ENCODE measurements around the gene IL12RB1. TPM values are rescaled to one million over a fixed set of nuclear protein-coding genes. Genes with fewer than 3 reads are reported as not detected.

Gene IL12RB1
- total and polyA plus RNA-seq, 2 of the 13 experiments (the other 11 are each of a cell fraction or from before 2014, with no cell fraction given), result 0.03 to 0.04 TPM

DNA sequence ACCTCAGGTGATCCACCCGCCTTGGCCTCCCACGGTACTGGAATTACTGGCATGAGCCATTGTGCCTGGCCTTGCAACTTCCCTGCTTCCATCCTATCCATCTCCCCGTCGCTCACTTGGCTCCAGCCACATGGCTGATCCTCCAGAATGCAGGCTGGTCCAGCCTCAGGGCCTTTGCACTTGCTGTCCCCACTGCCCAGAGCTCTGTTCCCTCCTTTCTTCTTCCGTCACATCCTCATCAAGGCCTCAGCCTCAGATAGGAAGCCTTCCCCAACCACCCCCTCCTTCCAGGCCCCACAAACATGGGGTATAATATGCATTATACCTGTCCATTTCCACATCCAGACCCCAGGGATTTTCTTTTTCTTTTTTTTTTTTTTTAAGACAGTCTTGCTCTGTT lies 27.1 kb upstream of the IL12RB1 start (continued):
- TF ChIP-seq, protein P1, sequence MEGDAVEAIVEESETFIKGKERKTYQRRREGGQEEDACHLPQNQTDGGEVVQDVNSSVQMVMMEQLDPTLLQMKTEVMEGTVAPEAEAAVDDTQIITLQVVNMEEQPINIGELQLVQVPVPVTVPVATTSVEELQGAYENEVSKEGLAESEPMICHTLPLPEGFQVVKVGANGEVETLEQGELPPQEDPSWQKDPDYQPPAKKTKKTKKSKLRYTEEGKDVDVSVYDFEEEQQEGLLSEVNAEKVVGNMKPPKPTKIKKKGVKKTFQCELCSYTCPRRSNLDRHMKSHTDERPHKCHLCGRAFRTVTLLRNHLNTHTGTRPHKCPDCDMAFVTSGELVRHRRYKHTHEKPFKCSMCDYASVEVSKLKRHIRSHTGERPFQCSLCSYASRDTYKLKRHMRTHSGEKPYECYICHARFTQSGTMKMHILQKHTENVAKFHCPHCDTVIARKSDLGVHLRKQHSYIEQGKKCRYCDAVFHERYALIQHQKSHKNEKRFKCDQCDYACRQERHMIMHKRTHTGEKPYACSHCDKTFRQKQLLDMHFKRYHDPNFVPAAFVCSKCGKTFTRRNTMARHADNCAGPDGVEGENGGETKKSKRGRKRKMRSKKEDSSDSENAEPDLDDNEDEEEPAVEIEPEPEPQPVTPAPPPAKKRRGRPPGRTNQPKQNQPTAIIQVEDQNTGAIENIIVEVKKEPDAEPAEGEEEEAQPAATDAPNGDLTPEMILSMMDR (CRISPR knock-in tag; IDR thresholded peaks at IDR 0.05), result no peak
- TF ChIP-seq, protein P2, sequence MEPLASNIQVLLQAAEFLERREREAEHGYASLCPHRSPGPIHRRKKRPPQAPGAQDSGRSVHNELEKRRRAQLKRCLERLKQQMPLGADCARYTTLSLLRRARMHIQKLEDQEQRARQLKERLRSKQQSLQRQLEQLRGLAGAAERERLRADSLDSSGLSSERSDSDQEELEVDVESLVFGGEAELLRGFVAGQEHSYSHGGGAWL (CRISPR knock-in tag; IDR thresholded peaks at IDR 0.05), result no peak
- TF ChIP-seq, protein P3, sequence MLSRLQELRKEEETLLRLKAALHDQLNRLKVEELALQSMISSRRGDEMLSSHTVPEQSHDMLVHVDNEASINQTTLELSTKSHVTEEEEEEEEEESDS (CRISPR knock-in tag; IDR thresholded peaks at IDR 0.05; ENCODE audit: borderline replicate concordance), result no peak
- TF ChIP-seq MIXL1 (CRISPR knock-in tag; IDR thresholded peaks at IDR 0.05), result no peak
- TF ChIP-seq ZFP36L1 (CRISPR knock-in tag; IDR thresholded peaks at IDR 0.05), result no peak
- TF ChIP-seq DPF2 (CRISPR knock-in tag; IDR thresholded peaks at IDR 0.05; ENCODE audit: borderline replicate concordance, low read depth), result no peak

DNA sequence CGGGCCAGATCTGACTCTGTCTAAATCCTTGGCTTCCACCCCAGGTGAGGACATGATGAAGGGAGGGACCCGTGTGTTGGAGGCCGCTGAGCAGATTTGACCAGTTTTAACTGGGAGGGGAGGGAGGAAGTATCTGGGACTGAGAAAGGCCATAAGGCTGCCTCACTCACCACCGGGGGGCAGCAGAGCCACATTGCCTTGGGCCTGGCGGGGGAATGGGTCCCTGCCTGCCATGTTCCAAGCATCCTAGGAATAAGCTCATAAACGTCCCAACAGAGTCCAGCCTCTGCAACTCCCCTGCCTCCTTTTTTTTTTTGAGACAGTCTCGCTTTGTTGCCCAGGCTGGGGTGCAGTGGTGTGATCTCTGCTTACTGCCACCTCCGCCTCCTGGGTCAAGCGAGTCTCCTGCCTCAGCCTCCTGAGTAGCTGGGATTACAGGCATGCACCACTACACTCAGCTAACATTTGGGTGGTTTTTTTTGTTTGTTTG lies 26.3 kb upstream of the IL12RB1 start:
- CTCF ChIA-PET (ENCODE audit: low intra/inter-chr PET ratio, low total read pairs), result interaction anchor here (1.0 to 2.3 kb wide), 6 partner anchors 40 to 139 kb away, joined by 3 to 25 read pairs (median 4); partner anchors contain the start of gene PIK3R2
- H3K27me3 ChIP-seq (ENCODE audit: control insufficient read depth in 1 of 2, insufficient read depth in 2 of 2, low read length in 2 of 2), result no peaks in the 10 kb centered on the region
- 37% methylated on average over 9 of the region's 9 CpGs for WGBS (ENCODE audit: low lambda C conversion rate)
- ATAC-seq, result peak; percentile 60
- POLR2A ChIA-PET, result interaction anchor here (0.6 to 1.9 kb wide), 7 partner anchors 9 to 80 kb away, joined by 3 to 8 read pairs (median 4); partner anchors contain the start of gene MPV17L2
- H3K27ac ChIP-seq (ENCODE audit: extremely low read length, insufficient read depth, low read length), result no peak overlapping the region
- peaks cover under 1% of the 10 kb centered on the region for H3K79me2 ChIP-seq (ENCODE audit: insufficient read depth, low read length)
- H2AFZ ChIP-seq (ENCODE audit: low read length), result no peak overlapping the region
- intact Hi-C loops (cut with micrococcal nuclease; ENCODE audit: unreplicated experiment) (loop anchor here (1.0 kb wide), 3 partner anchors 41 to 138 kb away; no protein-coding TSS in a partner anchor), in situ Hi-C loops (cut with HindIII; ENCODE audit: extremely low pct_ligation_motif_present, low pct_unique_long_range_greater_than_20kb) (loop anchor here (5.0 kb wide), 1 partner anchor 39 kb away; the partner anchor contains the start of gene PIK3R2)
- H3K4me3 ChIP-seq (replicated peaks in 1 of 3; ENCODE audit: insufficient read depth in 1 of 3, low read depth in 2 of 3, low read length in 3 of 3), result no peak overlapping the region
- H3K36me3 ChIP-seq (replicated peaks in 1 of 2; ENCODE audit: control insufficient read depth in 1 of 2, insufficient read depth in 2 of 2, low read length in 2 of 2), result 0 out of 5 replicates have a peak, but pooled peaks cover 0 to 11% of the 10 kb centered on the region in 2 experiments
- no TSS peak for BruUV-seq (replicated peaks)
- no peaks in the 10 kb centered on the region for H4K20me1 ChIP-seq (ENCODE audit: insufficient read depth, low read length)
- no peaks in the 10 kb centered on the region for H3K9me3 ChIP-seq (ENCODE audit: low read length)
- peak; percentile 71 for DNase-seq (ENCODE audit: low spot score)
- no peak overlapping the region for H3K9ac ChIP-seq (ENCODE audit: insufficient read depth, low read depth, low read length)
- H3K4me1 ChIP-seq (ENCODE audit: insufficient read depth, low read length), result peaks cover 31% of the 10 kb centered on the region
- peak; percentile 91 for FAIRE-seq
- no peak overlapping the region for H3K4me2 ChIP-seq (ENCODE audit: low read depth, low read length)
- 0 out of 2 replicates have a peak, but pooled peaks have one; percentile 23 for TF ChIP-seq SP5 (CRISPR knock-in tag; IDR thresholded peaks at IDR 0.05; ENCODE audit: borderline replicate concordance, low read depth)
- no peak for TF ChIP-seq ZNF616 (CRISPR knock-in tag; IDR thresholded peaks at IDR 0.05; ENCODE audit: low read depth)
- TF ChIP-seq, protein P4, sequence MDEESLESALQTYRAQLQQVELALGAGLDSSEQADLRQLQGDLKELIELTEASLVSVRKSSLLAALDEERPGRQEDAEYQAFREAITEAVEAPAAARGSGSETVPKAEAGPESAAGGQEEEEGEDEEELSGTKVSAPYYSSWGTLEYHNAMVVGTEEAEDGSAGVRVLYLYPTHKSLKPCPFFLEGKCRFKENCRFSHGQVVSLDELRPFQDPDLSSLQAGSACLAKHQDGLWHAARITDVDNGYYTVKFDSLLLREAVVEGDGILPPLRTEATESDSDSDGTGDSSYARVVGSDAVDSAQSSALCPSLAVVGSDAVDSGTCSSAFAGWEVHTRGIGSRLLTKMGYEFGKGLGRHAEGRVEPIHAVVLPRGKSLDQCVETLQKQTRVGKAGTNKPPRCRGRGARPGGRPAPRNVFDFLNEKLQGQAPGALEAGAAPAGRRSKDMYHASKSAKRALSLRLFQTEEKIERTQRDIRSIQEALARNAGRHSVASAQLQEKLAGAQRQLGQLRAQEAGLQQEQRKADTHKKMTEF (CRISPR knock-in tag; IDR thresholded peaks at IDR 0.05), result peak; percentile 53
- TF ChIP-seq, protein P5, sequence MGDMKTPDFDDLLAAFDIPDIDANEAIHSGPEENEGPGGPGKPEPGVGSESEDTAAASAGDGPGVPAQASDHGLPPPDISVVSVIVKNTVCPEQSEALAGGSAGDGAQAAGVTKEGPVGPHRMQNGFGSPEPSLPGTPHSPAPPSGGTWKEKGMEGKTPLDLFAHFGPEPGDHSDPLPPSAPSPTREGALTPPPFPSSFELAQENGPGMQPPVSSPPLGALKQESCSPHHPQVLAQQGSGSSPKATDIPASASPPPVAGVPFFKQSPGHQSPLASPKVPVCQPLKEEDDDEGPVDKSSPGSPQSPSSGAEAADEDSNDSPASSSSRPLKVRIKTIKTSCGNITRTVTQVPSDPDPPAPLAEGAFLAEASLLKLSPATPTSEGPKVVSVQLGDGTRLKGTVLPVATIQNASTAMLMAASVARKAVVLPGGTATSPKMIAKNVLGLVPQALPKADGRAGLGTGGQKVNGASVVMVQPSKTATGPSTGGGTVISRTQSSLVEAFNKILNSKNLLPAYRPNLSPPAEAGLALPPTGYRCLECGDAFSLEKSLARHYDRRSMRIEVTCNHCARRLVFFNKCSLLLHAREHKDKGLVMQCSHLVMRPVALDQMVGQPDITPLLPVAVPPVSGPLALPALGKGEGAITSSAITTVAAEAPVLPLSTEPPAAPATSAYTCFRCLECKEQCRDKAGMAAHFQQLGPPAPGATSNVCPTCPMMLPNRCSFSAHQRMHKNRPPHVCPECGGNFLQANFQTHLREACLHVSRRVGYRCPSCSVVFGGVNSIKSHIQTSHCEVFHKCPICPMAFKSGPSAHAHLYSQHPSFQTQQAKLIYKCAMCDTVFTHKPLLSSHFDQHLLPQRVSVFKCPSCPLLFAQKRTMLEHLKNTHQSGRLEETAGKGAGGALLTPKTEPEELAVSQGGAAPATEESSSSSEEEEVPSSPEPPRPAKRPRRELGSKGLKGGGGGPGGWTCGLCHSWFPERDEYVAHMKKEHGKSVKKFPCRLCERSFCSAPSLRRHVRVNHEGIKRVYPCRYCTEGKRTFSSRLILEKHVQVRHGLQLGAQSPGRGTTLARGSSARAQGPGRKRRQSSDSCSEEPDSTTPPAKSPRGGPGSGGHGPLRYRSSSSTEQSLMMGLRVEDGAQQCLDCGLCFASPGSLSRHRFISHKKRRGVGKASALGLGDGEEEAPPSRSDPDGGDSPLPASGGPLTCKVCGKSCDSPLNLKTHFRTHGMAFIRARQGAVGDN (CRISPR knock-in tag; IDR thresholded peaks at IDR 0.05), result peak; percentile 65
- TF ChIP-seq AKAP8 (CRISPR knock-in tag; IDR thresholded peaks at IDR 0.05), result no peak
- TF ChIP-seq ERF (CRISPR knock-in tag; IDR thresholded peaks at IDR 0.05), result peak; percentile 82; the same call in 1 of the 2 replicates
- peak; percentile 86 for TF ChIP-seq RAD21 (CRISPR knock-in tag; IDR thresholded peaks at IDR 0.05)
- peak; percentile 52 for TF ChIP-seq YY1 (IDR thresholded peaks at IDR 0.05; ENCODE audit: insufficient read depth, insufficient replicate concordance, low read depth, low read length)
- no peak for TF ChIP-seq NR2F6 (IDR thresholded peaks at IDR 0.05)
- peak; percentile 48; the same call in 1 of the 2 replicates for TF ChIP-seq NR2F6 (CRISPR knock-in tag; IDR thresholded peaks at IDR 0.05)
